Hepatocyte (in vitro differentiated cells): ENCODE measurements around the gene STKLD1. TPM values are rescaled to one million over a fixed set of nuclear protein-coding genes. Genes with fewer than 3 reads are reported as not detected.

Experiments used
- DNase-seq: peaks from one replicate; pipeline ENCODE4 v3.0.0-alpha.2; 2016; ENCODE audit warnings: low spot score
- H2AFZ ChIP-seq: fragments of 200-600 bp; sonication (generic); 2 replicates; pipeline ENCODE4 v1.6.0; 2016; ENCODE audit warnings: antibody characterized with exemption, mild to moderate bottlenecking
- H3K27ac ChIP-seq: fragments of 200-600 bp; sonication (generic); 2 replicates; pipeline ENCODE4 v1.5.1; 2016; ENCODE audit warnings: mild to moderate bottlenecking
- H3K27me3 ChIP-seq: fragments of 200-600 bp; sonication (generic); 2 replicates; pipeline ENCODE4 v1.6.1; 2016
- H3K36me3 ChIP-seq: fragments of 200-600 bp; sonication (generic); replicated peaks from 2 replicates; pipeline ENCODE4 v1.5.1; 2016; ENCODE audit warnings: low read depth; ENCODE audit not compliant: insufficient read depth
- H3K4me1 ChIP-seq: fragments of 200-600 bp; sonication (generic); 2 replicates; pipeline ENCODE4 v1.5.1; 2016; ENCODE audit warnings: mild to moderate bottlenecking, moderate library complexity; ENCODE audit not compliant: insufficient read depth
- H3K4me2 ChIP-seq: fragments of 200-600 bp; sonication (generic); 2 replicates; pipeline ENCODE4 v1.6.0; 2016
- H3K4me3 ChIP-seq: fragments of 200-600 bp; sonication (generic); 2 replicates; pipeline ENCODE4 v1.5.1; 2016; ENCODE audit warnings: mild to moderate bottlenecking
- H3K79me2 ChIP-seq: fragments of 200-600 bp; sonication (generic); 2 replicates; pipeline ENCODE4 v1.6.0; 2017; ENCODE audit warnings: mild to moderate bottlenecking
- H3K9me2 ChIP-seq: fragments of 200-600 bp; sonication (generic); replicated peaks from 2 replicates; pipeline ENCODE4 v1.6.0; 2017; ENCODE audit warnings: mild to moderate bottlenecking; ENCODE audit not compliant: insufficient read depth
- H3K9me3 ChIP-seq: fragments of 200-600 bp; sonication (generic); 2 replicates; pipeline ENCODE4 v1.5.1; 2016; ENCODE audit warnings: low read depth, mild to moderate bottlenecking
- H4K20me1 ChIP-seq: fragments of 200-600 bp; sonication (generic); 2 replicates; pipeline ENCODE4 v1.6.0; 2016; ENCODE audit warnings: mild to moderate bottlenecking; ENCODE audit not compliant: insufficient read depth, poor library complexity, severe bottlenecking
- EZH2 ChIP-seq: fragments of 200-600 bp; sonication (generic); IDR thresholded peaks from 2 replicates; pipeline ENCODE4 v1.6.1; 2016; ENCODE audit warnings: antibody characterized with exemption, mild to moderate bottlenecking, borderline replicate concordance
- EZH2phosphoT487 ChIP-seq: fragments of 200-600 bp; sonication (generic); IDR thresholded peaks from one replicate; pipeline ENCODE4 v1.6.1; 2018; ENCODE audit warnings: antibody characterized with exemption, mild to moderate bottlenecking, low read depth, moderate library complexity; ENCODE audit not compliant: unreplicated experiment, severe bottlenecking
- WGBS: methylation state at CpG from one replicate; pipeline ENCODE4 v1.1.6; 2016; ENCODE audit warnings: low lambda C conversion rate; ENCODE audit errors: missing lambda C conversion rate; 5-methylcytosine and 5-hydroxymethylcytosine counted together
- polyA plus RNA-seq: library from polyadenylated mRNA; unstranded; fragments of >200 nt; fragmentation: Nextera tagmentation; extraction: Ambion mirVana; gene quantifications from 2 replicates; pipeline ENCODE4 v1.2.1, GENCODE V29; 2016
- total RNA-seq: library from RNA; depleted of rRNA; stranded (reverse); fragments of >200 nt; gene quantifications from 2 replicates; pipeline ENCODE4 v1.2.3, GENCODE V29; 2014
- TF ChIP-seq, protein P1 (sequence below): fragments of 200-600 bp; sonication (generic); IDR thresholded peaks from 2 replicates; pipeline ENCODE4 v1.5.1; 2016; ENCODE audit warnings: antibody characterized with exemption, mild to moderate bottlenecking; ENCODE audit not compliant: poor library complexity

The STKLD1 gene
- total and polyA plus RNA-seq, 2 experiments from 2014 or later, result 0.10 to 2.5 TPM

- H3K4me2 ChIP-seq, result no peak overlapping the region
- 98% methylated on average over 6 of the region's 6 CpGs for WGBS
- no peaks in the 10 kb centered on the region for H3K9me2 ChIP-seq
- H3K27ac ChIP-seq, result no peak overlapping the region
- TF ChIP-seq, protein P1, sequence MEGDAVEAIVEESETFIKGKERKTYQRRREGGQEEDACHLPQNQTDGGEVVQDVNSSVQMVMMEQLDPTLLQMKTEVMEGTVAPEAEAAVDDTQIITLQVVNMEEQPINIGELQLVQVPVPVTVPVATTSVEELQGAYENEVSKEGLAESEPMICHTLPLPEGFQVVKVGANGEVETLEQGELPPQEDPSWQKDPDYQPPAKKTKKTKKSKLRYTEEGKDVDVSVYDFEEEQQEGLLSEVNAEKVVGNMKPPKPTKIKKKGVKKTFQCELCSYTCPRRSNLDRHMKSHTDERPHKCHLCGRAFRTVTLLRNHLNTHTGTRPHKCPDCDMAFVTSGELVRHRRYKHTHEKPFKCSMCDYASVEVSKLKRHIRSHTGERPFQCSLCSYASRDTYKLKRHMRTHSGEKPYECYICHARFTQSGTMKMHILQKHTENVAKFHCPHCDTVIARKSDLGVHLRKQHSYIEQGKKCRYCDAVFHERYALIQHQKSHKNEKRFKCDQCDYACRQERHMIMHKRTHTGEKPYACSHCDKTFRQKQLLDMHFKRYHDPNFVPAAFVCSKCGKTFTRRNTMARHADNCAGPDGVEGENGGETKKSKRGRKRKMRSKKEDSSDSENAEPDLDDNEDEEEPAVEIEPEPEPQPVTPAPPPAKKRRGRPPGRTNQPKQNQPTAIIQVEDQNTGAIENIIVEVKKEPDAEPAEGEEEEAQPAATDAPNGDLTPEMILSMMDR, result no peak
- TF ChIP-seq EZH2phosphoT487 (no peak), EZH2 (no peak)
- peaks cover 19% of the 10 kb centered on the region for H4K20me1 ChIP-seq
- no peak overlapping the region for H2AFZ ChIP-seq
- H3K4me3 ChIP-seq, result no peak overlapping the region
- no peak for DNase-seq
- peaks cover 10% of the 10 kb centered on the region for H3K4me1 ChIP-seq
- H3K9me3 ChIP-seq, result no peaks in the 10 kb centered on the region
- peaks cover 3% of the 10 kb centered on the region for H3K36me3 ChIP-seq
- H3K79me2 ChIP-seq, result peaks cover 47% of the 10 kb centered on the region
- H3K27me3 ChIP-seq, result no peaks in the 10 kb centered on the region
Measured at GRCh38 chr9:133345596-133345995, 30.6 kb upstream of the STKLD1 start.

DNA sequence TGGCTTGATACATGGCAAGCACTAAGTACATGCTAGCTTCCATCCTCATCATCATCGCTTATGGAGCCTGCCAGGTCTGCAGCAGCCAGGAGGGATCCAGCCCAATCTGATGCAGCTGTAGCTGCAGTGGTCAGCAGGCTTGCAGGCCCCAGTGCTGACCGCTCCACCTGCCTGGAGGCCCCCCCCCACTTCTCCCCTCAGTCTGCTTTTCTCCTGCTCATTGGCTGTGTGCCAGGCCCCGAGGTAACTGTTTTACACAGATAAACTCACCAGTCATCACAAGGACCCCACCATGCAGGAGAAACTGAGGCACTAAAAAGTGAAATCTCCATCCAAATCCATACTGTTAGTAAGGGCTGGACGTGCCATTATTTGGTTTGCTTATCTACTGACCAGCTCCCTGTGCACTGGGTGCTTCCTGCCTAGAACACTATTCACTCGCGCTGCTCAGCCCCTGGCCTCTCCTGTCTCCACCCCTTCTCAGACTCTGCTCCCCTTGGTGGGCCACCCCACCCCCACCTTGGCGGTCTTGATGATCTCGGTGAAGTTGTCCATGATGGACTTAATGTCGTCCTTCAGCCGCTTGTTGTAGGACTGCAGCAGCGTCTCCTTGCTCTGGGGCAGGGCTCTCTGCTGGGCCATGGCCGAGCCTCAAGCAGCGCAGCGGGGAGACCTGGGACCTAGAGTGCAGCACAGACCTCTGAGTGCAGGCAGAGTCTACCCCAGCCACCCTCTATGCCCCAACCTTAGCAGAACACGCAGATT, 30.0 kb upstream of the STKLD1 start:
- H3K9me2 ChIP-seq, result no peaks in the 10 kb centered on the region
- H3K79me2 ChIP-seq, result peaks cover 49% of the 10 kb centered on the region
- WGBS, result 76% methylated on average over 15 of the region's 15 CpGs
- no peak overlapping the region for H3K4me3 ChIP-seq
- DNase-seq, result no peak
- peaks cover 10% of the 10 kb centered on the region for H3K4me1 ChIP-seq
- TF ChIP-seq, protein P1, result no peak
- no peak for TF ChIP-seq EZH2
- TF ChIP-seq EZH2phosphoT487, result no peak
- H3K27ac ChIP-seq, result no peak overlapping the region
- H2AFZ ChIP-seq, result no peak overlapping the region
- no peaks in the 10 kb centered on the region for H3K27me3 ChIP-seq
- peaks cover 3% of the 10 kb centered on the region for H3K36me3 ChIP-seq
- H3K4me2 ChIP-seq, result peak overlapping the region; percentile 92
- peaks cover 19% of the 10 kb centered on the region for H4K20me1 ChIP-seq
- H3K9me3 ChIP-seq, result no peaks in the 10 kb centered on the region

DNA sequence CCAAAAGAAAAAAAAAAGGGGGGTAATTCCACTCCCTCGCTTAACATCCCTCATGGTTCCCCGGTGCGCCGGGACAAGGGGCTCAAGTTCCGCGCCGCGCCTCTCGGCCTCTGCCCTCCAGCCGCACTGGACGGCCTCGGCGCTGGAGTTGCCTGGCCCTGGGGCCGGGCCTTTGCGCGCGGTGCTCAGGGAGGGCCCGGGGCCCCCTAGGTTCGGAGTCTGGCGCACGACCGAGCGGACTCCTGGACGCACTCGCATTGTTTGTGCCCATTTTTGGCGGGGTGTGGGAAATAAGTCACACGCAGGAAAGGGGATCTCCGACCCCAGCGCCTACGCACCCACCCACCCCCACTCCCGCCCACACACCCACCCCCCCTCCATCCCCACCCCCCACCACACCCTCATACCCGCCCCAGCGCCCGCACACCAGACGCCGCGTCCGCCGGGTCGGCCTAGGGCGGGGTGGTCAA, 28.6 kb upstream of the STKLD1 start:
- 1% methylated on average over 14 of the region's 41 CpGs for WGBS
- Histone ChIP-seq H4K20me1 (peaks cover 19% of the 10 kb centered on the region), H3K27ac (peak overlapping the region; percentile 99), H3K27me3 (no peaks in the 10 kb centered on the region), H3K9me2 (no peaks in the 10 kb centered on the region), H2AFZ (peak overlapping the region; percentile 60), H3K36me3 (peaks cover 3% of the 10 kb centered on the region), H3K4me2 (peak overlapping the region; percentile 92), H3K4me1 (peaks cover 10% of the 10 kb centered on the region), H3K4me3 (peak overlapping the region; percentile 86), H3K79me2 (peaks cover 49% of the 10 kb centered on the region), H3K9me3 (no peaks in the 10 kb centered on the region)
- TF ChIP-seq EZH2 (no peak), EZH2phosphoT487 (no peak)
- TF ChIP-seq, protein P1, result no peak
- DNase-seq, result peak; percentile 69
